ENCODE measurements around the gene SUMF2. TPM values are rescaled to one million over a fixed set of nuclear protein-coding genes. Genes with fewer than 3 reads are reported as not detected.
"Not testable (repeated sequence)": the region's sequence is repeated elsewhere in the genome, so short reads cannot be mapped to it uniquely, and the experiment has no call there.

The SUMF2 gene
- total RNA-seq, 1 donor from 2014 or later, result 202 TPM

DNA sequence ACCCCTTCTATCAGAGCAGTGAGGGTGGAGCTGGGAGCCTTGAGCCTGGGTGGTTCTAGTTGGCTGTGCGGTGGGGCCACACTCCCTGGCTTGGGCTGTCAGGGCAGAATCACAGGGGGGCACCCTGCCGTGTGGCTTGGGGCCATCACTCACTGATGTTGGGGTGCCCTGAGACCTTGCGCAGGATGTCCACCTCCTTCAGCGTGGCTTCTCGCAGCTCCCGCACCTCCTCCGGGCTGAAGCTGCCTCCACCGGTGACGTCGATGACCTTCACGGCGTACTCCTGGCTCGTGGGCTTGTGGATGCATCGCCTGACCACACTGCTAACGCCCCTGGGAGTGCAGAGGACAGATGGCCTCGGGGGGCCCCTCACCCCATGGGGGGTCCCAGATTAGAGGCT, 23.4 kb downstream of the SUMF2 start:
- H3K27ac Mint-ChIP-seq (ENCODE audit: unreplicated experiment), result no peak overlapping the region
- no peak for DNase-seq (ENCODE audit: extremely low spot score, unreplicated experiment)

GRCh38 chr7:56091591-56091990, 27.5 kb downstream of the SUMF2 start:
- H3K27me3 Mint-ChIP-seq (ENCODE audit: unreplicated experiment), result no peaks in the 10 kb centered on the region
- H3K9me3 Mint-ChIP-seq (ENCODE audit: unreplicated experiment), result no peaks in the 10 kb centered on the region
- no peak overlapping the region for H3K4me3 Mint-ChIP-seq (ENCODE audit: unreplicated experiment)
- peaks cover 13% of the 10 kb centered on the region for H3K4me1 Mint-ChIP-seq (ENCODE audit: unreplicated experiment)
- H3K36me3 Mint-ChIP-seq (ENCODE audit: unreplicated experiment), result peaks cover 6% of the 10 kb centered on the region
- no peak for DNase-seq (ENCODE audit: extremely low spot score, unreplicated experiment)
- no peak for TF ChIP-seq CTCF (IDR thresholded peaks at IDR 0.05)
- peak overlapping the region; percentile 59 for H3K27ac Mint-ChIP-seq (ENCODE audit: unreplicated experiment)

More for the DNA sequence above, 23.4 kb downstream of the SUMF2 start:
- peaks cover 8% of the 10 kb centered on the region for H3K36me3 Mint-ChIP-seq (ENCODE audit: unreplicated experiment)
- TF ChIP-seq CTCF (IDR thresholded peaks at IDR 0.05), result no peak
- no peak overlapping the region for H3K4me3 Mint-ChIP-seq (ENCODE audit: unreplicated experiment)
- H3K27me3 Mint-ChIP-seq (ENCODE audit: unreplicated experiment), result no peaks in the 10 kb centered on the region
- no peaks in the 10 kb centered on the region for H3K9me3 Mint-ChIP-seq (ENCODE audit: unreplicated experiment)
- peaks cover 7% of the 10 kb centered on the region for H3K4me1 Mint-ChIP-seq (ENCODE audit: unreplicated experiment)

GRCh38 chr7:56092388-56092787, 28.3 kb downstream of the SUMF2 start:
- H3K27me3 Mint-ChIP-seq (ENCODE audit: unreplicated experiment); DNase-seq (ENCODE audit: extremely low spot score, unreplicated experiment): not testable (repeated sequence)

DNA sequence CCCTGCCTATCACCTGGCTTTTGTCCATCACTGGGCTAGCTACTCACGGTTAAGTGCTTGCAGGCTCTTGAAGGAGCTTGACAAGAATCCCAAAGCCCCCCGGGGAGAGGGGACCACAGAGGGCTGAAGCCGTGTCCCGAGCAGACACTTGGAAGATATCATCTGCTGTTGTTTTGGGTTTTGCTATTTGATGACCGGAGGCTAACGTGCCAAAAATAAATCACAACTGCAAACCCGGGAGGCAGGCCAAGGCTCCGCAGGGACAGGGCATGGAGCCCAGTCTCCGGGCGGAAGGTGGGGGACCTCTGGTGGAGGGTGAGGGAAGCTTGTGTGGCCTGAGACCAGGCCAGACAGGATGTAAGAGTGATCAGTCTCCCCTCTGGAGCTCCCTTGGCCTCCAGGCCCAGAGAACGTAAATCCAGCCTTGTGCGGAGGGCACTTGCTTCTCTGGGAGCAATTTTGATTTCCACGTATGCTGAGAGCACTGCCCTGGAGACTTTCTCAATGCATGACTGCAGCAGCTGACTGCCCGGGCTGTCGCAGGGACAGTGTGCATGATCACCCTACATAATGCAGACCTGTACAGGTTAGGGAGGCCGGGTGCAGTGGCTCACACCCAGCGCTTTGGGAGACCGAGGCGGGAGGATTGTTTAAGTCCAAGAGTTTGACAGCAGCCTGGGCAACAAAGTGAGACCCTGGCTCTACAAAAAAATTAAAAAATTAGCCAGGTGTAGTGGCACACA, 28.9 kb downstream of the SUMF2 start, which contains the start of gene PHKG1:
PHKG1 (minus strand) TSS at position 164 of the 743 bp plus-strand sequence. CDS start 4,011 bp downstream, outside the sequence.
- DNase-seq (ENCODE audit: extremely low spot score, unreplicated experiment), result peak; percentile 87
- peak within 1 kb of the TSS; percentile 59 for H3K27ac Mint-ChIP-seq (ENCODE audit: unreplicated experiment)
- H3K4me1 Mint-ChIP-seq (ENCODE audit: unreplicated experiment), result peaks cover 13% of the 10 kb centered on the region
- peaks cover 3% of the 10 kb centered on the region for H3K36me3 Mint-ChIP-seq (ENCODE audit: unreplicated experiment)
- H3K27me3 Mint-ChIP-seq (ENCODE audit: unreplicated experiment), result no peaks in the 10 kb centered on the region
- H3K4me3 Mint-ChIP-seq (ENCODE audit: unreplicated experiment), result no peak within 1 kb of the TSS
- TF ChIP-seq CTCF (IDR thresholded peaks at IDR 0.05), result peak; percentile 49
- H3K9me3 Mint-ChIP-seq (ENCODE audit: unreplicated experiment), result no peaks in the 10 kb centered on the region

More at GRCh38 chr7:56092388-56092787, 28.3 kb downstream of the SUMF2 start:
- peak overlapping the region; percentile 59 for H3K27ac Mint-ChIP-seq (ENCODE audit: unreplicated experiment)
- peaks cover 13% of the 10 kb centered on the region for H3K4me1 Mint-ChIP-seq (ENCODE audit: unreplicated experiment)
- H3K9me3 Mint-ChIP-seq (ENCODE audit: unreplicated experiment); H3K36me3 Mint-ChIP-seq (ENCODE audit: unreplicated experiment); H3K4me3 Mint-ChIP-seq (ENCODE audit: unreplicated experiment): not testable (repeated sequence)

GRCh38 chr7:56097700-56098099, 33.6 kb downstream of the SUMF2 start:
- Mint-ChIP-seq H3K36me3 (ENCODE audit: unreplicated experiment) (peaks cover 20% of the 10 kb centered on the region), H3K4me3 (ENCODE audit: unreplicated experiment) (no peak overlapping the region), H3K27ac (ENCODE audit: unreplicated experiment) (no peak overlapping the region), H3K27me3 (ENCODE audit: unreplicated experiment) (no peaks in the 10 kb centered on the region), H3K9me3 (ENCODE audit: unreplicated experiment) (no peaks in the 10 kb centered on the region), H3K4me1 (ENCODE audit: unreplicated experiment) (peaks cover 8% of the 10 kb centered on the region)
- DNase-seq (ENCODE audit: extremely low spot score, unreplicated experiment), result no peak
- TF ChIP-seq CTCF (IDR thresholded peaks at IDR 0.05), result no peak

- DNase-seq (ENCODE audit: extremely low spot score, unreplicated experiment); H3K9me3 Mint-ChIP-seq (ENCODE audit: unreplicated experiment): not testable (repeated sequence)
Measured at GRCh38 chr7:56098187-56099008, 34.3 kb downstream of the SUMF2 start.

More at GRCh38 chr7:56098187-56099008, 34.3 kb downstream of the SUMF2 start:
- H3K27me3 Mint-ChIP-seq (ENCODE audit: unreplicated experiment); H3K4me3 Mint-ChIP-seq (ENCODE audit: unreplicated experiment); H3K27ac Mint-ChIP-seq (ENCODE audit: unreplicated experiment); H3K4me1 Mint-ChIP-seq (ENCODE audit: unreplicated experiment): not testable (repeated sequence)
- H3K36me3 Mint-ChIP-seq (ENCODE audit: unreplicated experiment), result peaks cover 22% of the 10 kb centered on the region
